Trophoblast cell (in vitro differentiated cells and primary cell): Measurements from ENCODE around the gene BAZ1B.

Experiments used
- DNase-seq, 2 donors: peaks; one replicate each; pipeline ENCODE4 v3.0.0-alpha.2; 2016
- H2AFZ ChIP-seq: 2 replicates; pipeline ENCODE4 v1.6.1; 2013; ENCODE audit warnings: low read length, moderate library complexity, mild to moderate bottlenecking; ENCODE audit not compliant: insufficient read depth, poor library complexity
- H2AK5ac ChIP-seq: 2 replicates; pipeline ENCODE4 v1.6.1; 2013; ENCODE audit warnings: mild to moderate bottlenecking, low read length
- H2BK120ac ChIP-seq: 2 replicates; pipeline ENCODE4 v1.6.1; 2013; ENCODE audit warnings: low read length, mild to moderate bottlenecking, moderate library complexity; ENCODE audit not compliant: insufficient read depth, poor library complexity
- H2BK12ac ChIP-seq: 2 replicates; pipeline ENCODE4 v1.6.1; 2013; ENCODE audit warnings: mild to moderate bottlenecking, low read length, moderate library complexity
- H2BK5ac ChIP-seq: 2 replicates; pipeline ENCODE4 v1.6.1; 2013; ENCODE audit warnings: low read length, low read depth, moderate library complexity, mild to moderate bottlenecking; ENCODE audit not compliant: poor library complexity
- H3K14ac ChIP-seq: 2 replicates; pipeline ENCODE4 v1.6.1; 2013; ENCODE audit warnings: mild to moderate bottlenecking, low read length
- H3K18ac ChIP-seq: 2 replicates; pipeline ENCODE4 v1.6.1; 2013; ENCODE audit warnings: mild to moderate bottlenecking, low read length
- H3K23ac ChIP-seq: 2 replicates; pipeline ENCODE4 v1.6.1; 2013; ENCODE audit warnings: low read length
- H3K27ac ChIP-seq: 2 replicates; pipeline ENCODE4 v1.5.1; 2013; ENCODE audit warnings: low read depth, mild to moderate bottlenecking, inconsistent platforms, low read length, moderate library complexity
- H3K27me3 ChIP-seq: 2 replicates; pipeline ENCODE4 v1.6.1; 2013; ENCODE audit warnings: inconsistent platforms, mild to moderate bottlenecking, low read length, moderate library complexity; ENCODE audit not compliant: insufficient read depth
- H3K36me3 ChIP-seq, 2 experiments: 1 replicate in 1 of 2; 2 replicates in 1 of 2; pipeline ENCODE4 v1.6.1; 2013; ENCODE audit warnings: low read length in 2 of 2, mild to moderate bottlenecking in 2 of 2, moderate library complexity in 1 of 2; ENCODE audit not compliant: insufficient read depth in 2 of 2, control insufficient read depth in 1 of 2
- H3K4ac ChIP-seq: 2 replicates; pipeline ENCODE4 v1.6.1; 2013; ENCODE audit warnings: low read depth, mild to moderate bottlenecking, low read length, moderate library complexity
- H3K4me1 ChIP-seq, 2 experiments: 1 replicate in 1 of 2; 2 replicates in 1 of 2; pipeline ENCODE4 v1.6.1; 2013; ENCODE audit warnings: low read length in 2 of 2, mild to moderate bottlenecking in 2 of 2, moderate library complexity in 1 of 2; ENCODE audit not compliant: insufficient read depth in 2 of 2, control insufficient read depth in 1 of 2
- H3K4me2 ChIP-seq: 2 replicates; pipeline ENCODE4 v1.6.1; 2013; ENCODE audit warnings: inconsistent platforms, mild to moderate bottlenecking, low read length, moderate library complexity
- H3K4me3 ChIP-seq: 2 replicates; pipeline ENCODE4 v1.5.1; 2013; ENCODE audit warnings: mild to moderate bottlenecking, low read depth, low read length, inconsistent platforms
- H3K79me1 ChIP-seq: one replicate; pipeline ENCODE4 v1.6.1; 2013; ENCODE audit warnings: low read length
- H3K79me2 ChIP-seq: 2 replicates; pipeline ENCODE4 v1.6.1; 2013; ENCODE audit warnings: low read length, mild to moderate bottlenecking; ENCODE audit not compliant: control insufficient read depth, insufficient read depth, poor library complexity
- H3K9ac ChIP-seq: 2 replicates; pipeline ENCODE4 v1.6.1; 2013; ENCODE audit warnings: mild to moderate bottlenecking, low read length
- H3K9me3 ChIP-seq: 2 replicates; pipeline ENCODE4 v1.6.1; 2013; ENCODE audit warnings: low read depth, mild to moderate bottlenecking, control low read depth, inconsistent platforms, low read length; ENCODE audit not compliant: insufficient read depth
- H4K12ac ChIP-seq: 2 replicates; pipeline ENCODE4 v1.6.1; 2013; ENCODE audit warnings: low read depth, mild to moderate bottlenecking, low read length, moderate library complexity
- H4K8ac ChIP-seq: 2 replicates; pipeline ENCODE4 v1.6.1; 2013; ENCODE audit warnings: low read depth, mild to moderate bottlenecking, low read length, moderate library complexity
- H4K91ac ChIP-seq: one replicate; pipeline ENCODE4 v1.6.1; 2013; ENCODE audit warnings: low read depth, mild to moderate bottlenecking, low read length, moderate library complexity
- WGBS: extraction: QIAGEN DNeasy Blood & Tissue Kit; methylation state at CpG from one replicate; pipeline ENCODE4 v1.1.7; 2013; ENCODE audit warnings: missing lambda C conversion rate; ENCODE audit not compliant: insufficient read length, insufficient coverage; ENCODE audit errors: extremely low coverage; 5-methylcytosine and 5-hydroxymethylcytosine counted together

BAZ1B gene

GRCh38 chr7:73447121-73447733 is 74.9 kb downstream of the BAZ1B start:
- Histone ChIP-seq H3K79me1 (no peaks in the 10 kb centered on the region), H2BK5ac (no peak overlapping the region), H3K23ac (no peak overlapping the region), H3K79me2 (no peaks in the 10 kb centered on the region), H3K18ac (no peak overlapping the region), H3K9ac (no peak overlapping the region), H2AFZ (no peak overlapping the region), H3K9me3 (peaks cover 2% of the 10 kb centered on the region), H3K27ac (no peak overlapping the region), H3K4me1 (peaks cover 0 to 3% of the 10 kb centered on the region in 2 experiments), H4K8ac (no peak overlapping the region), H2AK5ac (no peak overlapping the region), H2BK12ac (no peak overlapping the region), H4K12ac (no peak overlapping the region), H3K14ac (no peak overlapping the region), H2BK120ac (no peak overlapping the region), H3K4ac (no peak overlapping the region), H4K91ac (no peak overlapping the region), H3K4me2 (no peak overlapping the region), H3K27me3 (no peaks in the 10 kb centered on the region), H3K4me3 (no peak overlapping the region), H3K36me3 (peaks cover 48 to 84% of the 10 kb centered on the region in 2 experiments)
- WGBS, result no CpG with 5 or more reads among the region's 5 CpGs
- DNase-seq, result no peak

GRCh38 chr7:73446682-73447081 is 75.4 kb downstream of the BAZ1B start:
- no peak overlapping the region for H2BK12ac ChIP-seq
- DNase-seq, result no peak
- H3K36me3 ChIP-seq, result peaks cover 53 to 88% of the 10 kb centered on the region in 2 experiments
- no peak overlapping the region for H2AK5ac ChIP-seq
- no peak overlapping the region for H4K12ac ChIP-seq
- no peaks in the 10 kb centered on the region for H3K79me1 ChIP-seq
- no peak overlapping the region for H4K8ac ChIP-seq
- no peak overlapping the region for H2BK5ac ChIP-seq
- H3K9ac ChIP-seq, result no peak overlapping the region
- H2BK120ac ChIP-seq, result no peak overlapping the region
- no peaks in the 10 kb centered on the region for H3K79me2 ChIP-seq
- no peak overlapping the region for H2AFZ ChIP-seq
- no CpG with 5 or more reads among the region's 4 CpGs for WGBS
- H3K4me2 ChIP-seq, result no peak overlapping the region
- H3K27me3 ChIP-seq, result no peaks in the 10 kb centered on the region
- no peak overlapping the region for H4K91ac ChIP-seq
- no peak overlapping the region for H3K14ac ChIP-seq
- no peak overlapping the region for H3K4ac ChIP-seq
- no peak overlapping the region for H3K4me3 ChIP-seq
- H3K4me1 ChIP-seq, result peaks cover 0 to 3% of the 10 kb centered on the region in 2 experiments
- no peak overlapping the region for H3K23ac ChIP-seq
- H3K27ac ChIP-seq, result no peak overlapping the region
- H3K9me3 ChIP-seq, result peaks cover 2% of the 10 kb centered on the region
- no peak overlapping the region for H3K18ac ChIP-seq

- Histone ChIP-seq H2AK5ac (no peak overlapping the region), H3K27ac (no peak overlapping the region), H3K79me1 (no peaks in the 10 kb centered on the region), H4K12ac (no peak overlapping the region), H2AFZ (no peak overlapping the region), H3K4me2 (no peak overlapping the region), H2BK12ac (no peak overlapping the region), H3K9me3 (peaks cover 2% of the 10 kb centered on the region), H3K4me3 (no peak overlapping the region), H3K79me2 (no peaks in the 10 kb centered on the region), H3K4ac (no peak overlapping the region), H3K18ac (no peak overlapping the region), H3K27me3 (no peaks in the 10 kb centered on the region), H2BK5ac (no peak overlapping the region), H3K36me3 (peaks cover 69 to 90% of the 10 kb centered on the region in 2 experiments), H2BK120ac (no peak overlapping the region), H3K4me1 (peaks cover 0 to 3% of the 10 kb centered on the region in 2 experiments), H4K8ac (no peak overlapping the region), H3K23ac (no peak overlapping the region), H3K9ac (no peak overlapping the region), H4K91ac (no peak overlapping the region), H3K14ac (no peak overlapping the region)
- no CpG with 5 or more reads among the region's 12 CpGs for WGBS
- DNase-seq, result no peak
Observed at GRCh38 chr7:73443548-73444255, 78.4 kb downstream of the BAZ1B start.

- no CpG with 5 or more reads among the region's 11 CpGs for WGBS
- no peak overlapping the region for H2BK5ac ChIP-seq
- no peak overlapping the region for H3K4me3 ChIP-seq
- no peak overlapping the region for H4K91ac ChIP-seq
- H3K4me2 ChIP-seq, result no peak overlapping the region
- no peak overlapping the region for H3K18ac ChIP-seq
- H3K79me2 ChIP-seq, result no peaks in the 10 kb centered on the region
- H2AFZ ChIP-seq, result no peak overlapping the region
- H3K27me3 ChIP-seq, result no peaks in the 10 kb centered on the region
- no peak overlapping the region for H2BK120ac ChIP-seq
- no peak overlapping the region for H3K4ac ChIP-seq
- no peak overlapping the region for H3K23ac ChIP-seq
- H3K36me3 ChIP-seq, result peaks cover 68 to 84% of the 10 kb centered on the region in 2 experiments
- H4K12ac ChIP-seq, result no peak overlapping the region
- H4K8ac ChIP-seq, result no peak overlapping the region
- H3K27ac ChIP-seq, result no peak overlapping the region
- H3K9ac ChIP-seq, result no peak overlapping the region
- no peak overlapping the region for H2AK5ac ChIP-seq
- H3K14ac ChIP-seq, result no peak overlapping the region
- H3K4me1 ChIP-seq, result peaks cover 0 to 3% of the 10 kb centered on the region in 2 experiments
- no peaks in the 10 kb centered on the region for H3K79me1 ChIP-seq
- DNase-seq, result no peak
- H2BK12ac ChIP-seq, result no peak overlapping the region
- H3K9me3 ChIP-seq, result peaks cover 2% of the 10 kb centered on the region
Observed at GRCh38 chr7:73442903-73443500, 79.1 kb downstream of the BAZ1B start.
